Panc1 (cell line): ENCODE data around the gene MS4A4A. TPM values are rescaled to one million over a fixed set of nuclear protein-coding genes. Genes with fewer than 3 reads are reported as not detected.

Experiments
- ATAC-seq: fragments of 200-7000 bp; cut with Tn5 transposase; 2 replicates; pipeline ENCODE4 v1.9.1; 2020; ENCODE audit warnings: mild to moderate bottlenecking, moderate library complexity
- BruUV-seq: library from RNA; stranded (reverse); fragments of 400-500 nt; replicated peaks from 2 replicates; lab custom pipeline; 2021; lab: Mats Ljungman, UMichigan
- CTCF ChIA-PET: fragments of 300-600 bp; sonication (Branson Sonifier 250); formaldehyde crosslinking; loops from one replicate; lab custom pipeline; 2022; ENCODE audit warnings: antibody characterized with exemption; lab: Charles Lee
- POLR2A ChIA-PET: fragments of 300-600 bp; sonication (Branson Sonifier 250); formaldehyde crosslinking; loops from one replicate; lab custom pipeline; 2022; ENCODE audit warnings: antibody characterized with exemption; lab: Charles Lee
- DNase-seq: peaks from one replicate; pipeline ENCODE4 v3.0.0-alpha.2; 2010; ENCODE audit warnings: low read depth, low spot score
- H3K27ac ChIP-seq: 2 replicates; pipeline ENCODE4 v1.5.1; 2011; ENCODE audit warnings: mild to moderate bottlenecking, low read length, inconsistent platforms
- H3K27me3 ChIP-seq: fragments of 200-500 bp; sonication (Bioruptor generic); 2 replicates; pipeline ENCODE4 v1.6.0; 2014; ENCODE audit warnings: low read length, inconsistent platforms; ENCODE audit not compliant: control insufficient read depth, insufficient read depth
- H3K36me3 ChIP-seq: fragments of 200-500 bp; sonication (Bioruptor generic); 2 replicates; pipeline ENCODE4 v1.5.1; 2014; ENCODE audit warnings: inconsistent platforms, mild to moderate bottlenecking, low read length, moderate library complexity; ENCODE audit not compliant: control insufficient read depth, insufficient read depth
- H3K4me1 ChIP-seq: 2 replicates; pipeline ENCODE4 v1.5.1; 2011; ENCODE audit warnings: inconsistent platforms, mild to moderate bottlenecking, low read length, moderate library complexity; ENCODE audit not compliant: control insufficient read depth, insufficient read depth
- H3K4me3 ChIP-seq, 2 experiments: 2 replicates each; pipeline ENCODE4 v1.5.1; 2011 to 2012; ENCODE audit warnings: low read depth in 2 of 2, low read length in 2 of 2, mild to moderate bottlenecking in 2 of 2, inconsistent platforms in 1 of 2, moderate library complexity in 1 of 2
- H3K9me3 ChIP-seq: fragments of 200-500 bp; sonication (Bioruptor generic); 2 replicates; pipeline ENCODE4 v1.5.1; 2014; ENCODE audit warnings: low read depth, mild to moderate bottlenecking, inconsistent platforms, low read length, moderate library complexity; ENCODE audit not compliant: control insufficient read depth, insufficient read depth
- CTCF ChIP-seq: fragments of 450-650 bp; IDR thresholded peaks from 2 replicates; pipeline ENCODE4 v1.5.1; 2017; ENCODE audit warnings: mild to moderate bottlenecking
- POLR2AphosphoS5 ChIP-seq: IDR thresholded peaks from 2 replicates; pipeline ENCODE4 v1.6.1; 2012; ENCODE audit warnings: mild to moderate bottlenecking, low read depth, low read length, moderate library complexity
- REST ChIP-seq, 2 experiments: IDR thresholded peaks; 2 replicates each; pipeline ENCODE4 v1.6.1; 2011 to 2012; ENCODE audit warnings: low read depth in 2 of 2, control low read depth in 1 of 2, low read length in 1 of 2, mild to moderate bottlenecking in 1 of 2, moderate library complexity in 1 of 2; ENCODE audit not compliant: insufficient read depth in 1 of 2
- SIN3A ChIP-seq: IDR thresholded peaks from 2 replicates; pipeline ENCODE4 v1.6.1; 2012; ENCODE audit warnings: low read depth, mild to moderate bottlenecking, low read length, moderate library complexity, borderline replicate concordance; ENCODE audit not compliant: insufficient read depth
- TCF7L2 ChIP-seq: IDR thresholded peaks from 2 replicates; pipeline ENCODE4 v1.6.1; 2011; ENCODE audit warnings: mild to moderate bottlenecking, low read depth, low read length, inconsistent platforms
- in situ Hi-C: cut with HindIII; loops from 2 replicates; pipeline ENCODE4 v1.10.0; 2016; ENCODE audit warnings: low sequenced_read_pairs, low pct_unique_long_range_greater_than_20kb
- intact Hi-C: fragments of 100-400 bp; cut with micrococcal nuclease; formaldehyde crosslinking; loops from one replicate; pipeline ENCODE4 v1.10.0; 2022; ENCODE audit not compliant: unreplicated experiment
- total RNA-seq: library from RNA; stranded (reverse); gene quantifications from one replicate; pipeline ENCODE4 v1.2.1, GENCODE V29; 2021; ENCODE audit not compliant: unreplicated experiment

Gene MS4A4A
- total RNA-seq, 1 experiment from 2014 or later: not detected

- H3K4me3 ChIP-seq: no peak overlapping the region
- ATAC-seq (no peak), DNase-seq (no peak)
- intact Hi-C loops (no loop called here), in situ Hi-C loops (no loop called here)
- CTCF ChIA-PET: no interaction called here
- H3K27ac ChIP-seq: no peak overlapping the region
- BruUV-seq: no TSS peak
- TF ChIP-seq TCF7L2 (no peak), CTCF (no peak), POLR2AphosphoS5 (no peak), REST (IDR thresholded peaks at IDR 0.05; ENCODE audit: insufficient read depth in 1 of 2, low read depth in 2 of 2, low read length in 1 of 2) (no peak), SIN3A (no peak)
- no peaks in the 10 kb centered on the region for H3K9me3 ChIP-seq
- peaks cover 4% of the 10 kb centered on the region; the same call in 1 of the 2 replicates for H3K27me3 ChIP-seq
- no peaks in the 10 kb centered on the region for H3K4me1 ChIP-seq
- POLR2A ChIA-PET: no interaction called here
- no peaks in the 10 kb centered on the region for H3K36me3 ChIP-seq
Measured at GRCh38 chr11:60235321-60235720, 45.1 kb upstream of the MS4A4A start.

- ChIA-PET CTCF (no interaction called here), POLR2A (no interaction called here)
- Histone ChIP-seq H3K27me3 (peaks cover 4% of the 10 kb centered on the region), H3K9me3 (no peaks in the 10 kb centered on the region), H3K27ac (no peak overlapping the region), H3K4me1 (no peaks in the 10 kb centered on the region), H3K36me3 (no peaks in the 10 kb centered on the region), H3K4me3 (no peak overlapping the region)
- DNase-seq: no peak
- TF ChIP-seq SIN3A (no peak), CTCF (no peak)
- BruUV-seq: no TSS peak
- intact Hi-C loops (no loop called here), in situ Hi-C loops (no loop called here)
- ATAC-seq: no peak
Measured at GRCh38 chr11:60240662-60241061, 39.8 kb upstream of the MS4A4A start.
